Measurements from ENCODE around the gene TULP4.

- TF ChIP-seq CTCF (conservative IDR thresholded peaks at IDR 0.05; ENCODE audit: low read length), result no peak
- TF ChIP-seq EZH2phosphoT487 (IDR thresholded peaks at IDR 0.05; ENCODE audit: borderline replicate concordance), result no peak
These were observed 219.7 kb downstream of the TULP4 start for GRCh38 chr6:158531970-158532369.

Measured in Loucy (cell line).